Mesendoderm (in vitro differentiated cells): Measurements from ENCODE around the gene CCNB1. TPM values are rescaled to one million over a fixed set of nuclear protein-coding genes. Genes with fewer than 3 reads are reported as not detected.

ENCODE experiments used
- small RNA-seq: library from polyadenylated mRNA; stranded (forward); fragments of <200 nt; extraction: miRNeasy Mini kit (QIAGEN cat#:217004); gene quantifications from one replicate; pipeline ENCODE3, GENCODE V24; 2013; ENCODE audit not compliant: insufficient read depth

CCNB1 gene

Small RNA genes lying within 50 kb of the gene (small RNA-seq; reads per million reads assigned to genes)
- not detected for gene SNORA50D
